GM23338 (cell line): Measurements from ENCODE around the gene PPP4R2. TPM values are rescaled to one million over a fixed set of nuclear protein-coding genes. Genes with fewer than 3 reads are reported as not detected.

Experiments
- ATAC-seq: fragments of 200-7000 bp; cut with Tn5 transposase; 3 replicates; pipeline ENCODE4 v1.9.1; 2020
- DNase-seq: peaks from one replicate; pipeline ENCODE4 v3.0.0-alpha.2; 2015; ENCODE audit warnings: low spot score
- H2AFZ ChIP-seq: fragments of 200-600 bp; sonication (generic); 2 replicates; pipeline ENCODE4 v1.8.0; 2016; ENCODE audit warnings: antibody characterized with exemption, mild to moderate bottlenecking, moderate library complexity
- H3F3A ChIP-seq: fragments of 200-600 bp; sonication (generic); replicated peaks from 2 replicates; pipeline ENCODE4 v1.8.0; 2017; ENCODE audit warnings: antibody characterized with exemption, mixed run types, low read depth
- H3K27ac ChIP-seq: fragments of 200-600 bp; sonication (generic); 2 replicates; pipeline ENCODE4 v1.6.1; 2016; ENCODE audit warnings: low read depth
- H3K27me3 ChIP-seq: fragments of 200-600 bp; sonication (generic); 2 replicates; pipeline ENCODE4 v1.8.0; 2016; ENCODE audit warnings: mild to moderate bottlenecking, mixed run types, moderate library complexity; ENCODE audit not compliant: insufficient read depth
- H3K36me3 ChIP-seq: fragments of 200-600 bp; sonication (generic); 2 replicates; pipeline ENCODE4 v1.8.0; 2016; ENCODE audit warnings: mild to moderate bottlenecking; ENCODE audit not compliant: insufficient read depth
- H3K4me1 ChIP-seq: fragments of 200-600 bp; sonication (generic); 2 replicates; pipeline ENCODE4 v1.8.0; 2016; ENCODE audit warnings: mild to moderate bottlenecking, moderate library complexity; ENCODE audit not compliant: insufficient read depth
- H3K4me2 ChIP-seq: fragments of 200-600 bp; sonication (generic); 2 replicates; pipeline ENCODE4 v1.7.1; 2017; ENCODE audit warnings: mixed run types
- H3K4me3 ChIP-seq: fragments of 200-600 bp; sonication (generic); 2 replicates; pipeline ENCODE4 v1.6.1; 2016; ENCODE audit warnings: mixed run types
- H3K79me2 ChIP-seq: fragments of 200-600 bp; sonication (generic); replicated peaks from 2 replicates; pipeline ENCODE4 v1.8.0; 2017; ENCODE audit warnings: mild to moderate bottlenecking; ENCODE audit not compliant: insufficient read depth
- H3K9me2 ChIP-seq: fragments of 200-600 bp; sonication (generic); 2 replicates; pipeline ENCODE4 v1.8.0; 2017; ENCODE audit not compliant: insufficient read depth
- H4K20me1 ChIP-seq: fragments of 200-600 bp; sonication (generic); replicated peaks from 2 replicates; pipeline ENCODE4 v1.8.0; 2017; ENCODE audit warnings: mild to moderate bottlenecking; ENCODE audit not compliant: insufficient read depth
- H3K27ac Mint-ChIP-seq: 2 replicates; pipeline ENCODE4 v1.8.0; 2020; ENCODE audit warnings: inconsistent platforms, mild to moderate bottlenecking, moderate library complexity, mixed read lengths
- H3K27me3 Mint-ChIP-seq: 3 replicates; pipeline ENCODE4 v1.8.0; 2022; ENCODE audit warnings: low read depth, mild to moderate bottlenecking, moderate library complexity, mixed read lengths, inconsistent platforms; ENCODE audit not compliant: insufficient read depth, poor library complexity
- H3K36me3 Mint-ChIP-seq: 3 replicates; pipeline ENCODE4 v1.8.0; 2021; ENCODE audit warnings: low read depth, mild to moderate bottlenecking, inconsistent platforms, moderate library complexity, mixed read lengths
- H3K4me1 Mint-ChIP-seq: 3 replicates; pipeline ENCODE4 v1.8.0; 2020; ENCODE audit warnings: mild to moderate bottlenecking, inconsistent platforms, mixed read lengths
- H3K4me3 Mint-ChIP-seq: 3 replicates; pipeline ENCODE4 v1.8.0; 2021; ENCODE audit warnings: moderate library complexity, mild to moderate bottlenecking, inconsistent platforms, mixed read lengths
- H3K9me3 Mint-ChIP-seq: 3 replicates; pipeline ENCODE4 v1.8.0; 2020; ENCODE audit warnings: moderate library complexity, mild to moderate bottlenecking, inconsistent platforms, mixed read lengths
- CREB1 ChIP-seq: fragments of 250-450 bp; sonication (Bioruptor Pico); IDR thresholded peaks from 2 replicates; pipeline ENCODE4 v1.5.0; 2020; ENCODE audit warnings: low read depth, mild to moderate bottlenecking, moderate library complexity
- EZH2 ChIP-seq: fragments of 200-600 bp; sonication (generic); IDR thresholded peaks from one replicate; pipeline ENCODE4 v1.8.0; 2017; ENCODE audit warnings: antibody characterized with exemption, mild to moderate bottlenecking, low read depth; ENCODE audit not compliant: unreplicated experiment
- JUNB ChIP-seq: IDR thresholded peaks from one replicate; pipeline ENCODE4 v1.6.1; 2016; ENCODE audit warnings: antibody characterized with exemption; ENCODE audit not compliant: unreplicated experiment
- NANOG ChIP-seq: IDR thresholded peaks from 2 replicates; pipeline ENCODE4 v1.6.1; 2016; ENCODE audit warnings: antibody characterized with exemption, borderline replicate concordance
- POLR2AphosphoS5 ChIP-seq: IDR thresholded peaks from 2 replicates; pipeline ENCODE4 v1.6.1; 2016; ENCODE audit warnings: antibody characterized with exemption, low read depth
- STAT1 ChIP-seq: IDR thresholded peaks from one replicate; pipeline ENCODE4 v1.6.1; 2016; ENCODE audit warnings: antibody characterized with exemption; ENCODE audit not compliant: unreplicated experiment
- ZNF114 ChIP-seq: fragments of 250-450 bp; sonication (Bioruptor Pico); IDR thresholded peaks from 2 replicates; pipeline ENCODE4 v1.5.0; 2020; ENCODE audit warnings: mild to moderate bottlenecking, moderate library complexity
- ZNF331 ChIP-seq: fragments of 250-450 bp; sonication (Bioruptor Pico); IDR thresholded peaks from 2 replicates; pipeline ENCODE4 v1.5.0; 2020; ENCODE audit warnings: low read depth, mild to moderate bottlenecking, moderate library complexity
- polyA plus RNA-seq: library from polyadenylated mRNA; unstranded; fragments of >200 nt; fragmentation: Nextera tagmentation; extraction: Ambion mirVana; gene quantifications from 2 replicates; pipeline ENCODE4 v1.2.1, GENCODE V29; 2016
- total RNA-seq: library from RNA; depleted of rRNA; stranded (reverse); fragments of >200 nt; shearing (Covaris generic); gene quantifications from 2 replicates; pipeline ENCODE4 v1.2.3, GENCODE V29; 2014
- TF ChIP-seq, protein P1 (sequence below): IDR thresholded peaks from one replicate; pipeline ENCODE4 v1.6.1; 2018; ENCODE audit warnings: antibody characterized with exemption; ENCODE audit not compliant: unreplicated experiment
- TF ChIP-seq, protein P2 (sequence below), 2 experiments: fragments of 200-600 bp in 1 of 2; sonication (generic) in 1 of 2; conservative IDR thresholded peaks; 2 replicates each; pipeline versions ENCODE4 v1.5.1 to v1.6.1; 2016 to 2017; ENCODE audit warnings: antibody characterized with exemption in 2 of 2, low read depth in 2 of 2, mild to moderate bottlenecking in 2 of 2, moderate library complexity in 1 of 2
- TF ChIP-seq, protein P3 (sequence below): fragments of 250-450 bp; sonication (Bioruptor Pico); IDR thresholded peaks from 2 replicates; pipeline ENCODE4 v1.5.0; 2020; ENCODE audit warnings: mild to moderate bottlenecking, moderate library complexity

The PPP4R2 gene
- total and polyA plus RNA-seq, 2 experiments from 2014 or later: 62.7 to 117 TPM

DNA sequence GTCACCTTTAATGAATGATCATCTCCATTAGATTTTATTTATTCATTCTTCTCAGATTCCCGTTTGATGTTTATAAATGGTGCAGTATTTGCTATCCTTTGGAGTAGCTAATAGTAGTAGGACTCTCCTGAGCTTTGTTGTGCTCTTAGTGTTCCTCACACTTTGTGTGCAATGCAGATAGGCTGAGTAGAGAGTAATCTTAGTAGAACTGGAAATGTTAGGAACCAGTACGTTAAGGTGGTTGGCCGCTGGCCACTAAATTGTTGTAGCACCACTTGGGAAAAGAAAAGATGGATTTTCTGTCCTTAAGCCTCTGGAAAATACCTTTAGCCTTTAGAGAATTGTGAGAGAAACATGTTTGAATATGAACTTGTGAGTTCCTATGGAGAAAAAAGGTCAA, 44.9 kb downstream of the PPP4R2 start:
- Histone ChIP-seq H3K4me3 (no peak overlapping the region), H3K4me2 (no peak overlapping the region), H4K20me1 (peaks cover 76% of the 10 kb centered on the region), H2AFZ (no peak overlapping the region), H3K79me2 (no peaks in the 10 kb centered on the region; the same call in 1 of the 2 replicates), H3F3A (no peaks in the 10 kb centered on the region), H3K9me2 (no peaks in the 10 kb centered on the region), H3K27ac (no peak overlapping the region), H3K36me3 (no peaks in the 10 kb centered on the region), H3K4me1 (peaks cover 70% of the 10 kb centered on the region), H3K27me3 (no peaks in the 10 kb centered on the region)
- DNase-seq (no peak), ATAC-seq (peak; percentile 20; the same call in 2 of the 3 replicates)
- H3K27ac Mint-ChIP-seq: peak overlapping the region; percentile 16
- H3K9me3 Mint-ChIP-seq: no peaks in the 10 kb centered on the region
- H3K27me3 Mint-ChIP-seq: no peaks in the 10 kb centered on the region
- H3K36me3 Mint-ChIP-seq: no peaks in the 10 kb centered on the region
- TF ChIP-seq ZNF114 (no peak), POLR2AphosphoS5 (no peak), NANOG (no peak), CREB1 (CRISPR knock-in tag) (no peak), STAT1 (no peak)
- TF ChIP-seq, protein P1, sequence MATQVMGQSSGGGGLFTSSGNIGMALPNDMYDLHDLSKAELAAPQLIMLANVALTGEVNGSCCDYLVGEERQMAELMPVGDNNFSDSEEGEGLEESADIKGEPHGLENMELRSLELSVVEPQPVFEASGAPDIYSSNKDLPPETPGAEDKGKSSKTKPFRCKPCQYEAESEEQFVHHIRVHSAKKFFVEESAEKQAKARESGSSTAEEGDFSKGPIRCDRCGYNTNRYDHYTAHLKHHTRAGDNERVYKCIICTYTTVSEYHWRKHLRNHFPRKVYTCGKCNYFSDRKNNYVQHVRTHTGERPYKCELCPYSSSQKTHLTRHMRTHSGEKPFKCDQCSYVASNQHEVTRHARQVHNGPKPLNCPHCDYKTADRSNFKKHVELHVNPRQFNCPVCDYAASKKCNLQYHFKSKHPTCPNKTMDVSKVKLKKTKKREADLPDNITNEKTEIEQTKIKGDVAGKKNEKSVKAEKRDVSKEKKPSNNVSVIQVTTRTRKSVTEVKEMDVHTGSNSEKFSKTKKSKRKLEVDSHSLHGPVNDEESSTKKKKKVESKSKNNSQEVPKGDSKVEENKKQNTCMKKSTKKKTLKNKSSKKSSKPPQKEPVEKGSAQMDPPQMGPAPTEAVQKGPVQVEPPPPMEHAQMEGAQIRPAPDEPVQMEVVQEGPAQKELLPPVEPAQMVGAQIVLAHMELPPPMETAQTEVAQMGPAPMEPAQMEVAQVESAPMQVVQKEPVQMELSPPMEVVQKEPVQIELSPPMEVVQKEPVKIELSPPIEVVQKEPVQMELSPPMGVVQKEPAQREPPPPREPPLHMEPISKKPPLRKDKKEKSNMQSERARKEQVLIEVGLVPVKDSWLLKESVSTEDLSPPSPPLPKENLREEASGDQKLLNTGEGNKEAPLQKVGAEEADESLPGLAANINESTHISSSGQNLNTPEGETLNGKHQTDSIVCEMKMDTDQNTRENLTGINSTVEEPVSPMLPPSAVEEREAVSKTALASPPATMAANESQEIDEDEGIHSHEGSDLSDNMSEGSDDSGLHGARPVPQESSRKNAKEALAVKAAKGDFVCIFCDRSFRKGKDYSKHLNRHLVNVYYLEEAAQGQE: no peak
- TF ChIP-seq, protein P2, sequence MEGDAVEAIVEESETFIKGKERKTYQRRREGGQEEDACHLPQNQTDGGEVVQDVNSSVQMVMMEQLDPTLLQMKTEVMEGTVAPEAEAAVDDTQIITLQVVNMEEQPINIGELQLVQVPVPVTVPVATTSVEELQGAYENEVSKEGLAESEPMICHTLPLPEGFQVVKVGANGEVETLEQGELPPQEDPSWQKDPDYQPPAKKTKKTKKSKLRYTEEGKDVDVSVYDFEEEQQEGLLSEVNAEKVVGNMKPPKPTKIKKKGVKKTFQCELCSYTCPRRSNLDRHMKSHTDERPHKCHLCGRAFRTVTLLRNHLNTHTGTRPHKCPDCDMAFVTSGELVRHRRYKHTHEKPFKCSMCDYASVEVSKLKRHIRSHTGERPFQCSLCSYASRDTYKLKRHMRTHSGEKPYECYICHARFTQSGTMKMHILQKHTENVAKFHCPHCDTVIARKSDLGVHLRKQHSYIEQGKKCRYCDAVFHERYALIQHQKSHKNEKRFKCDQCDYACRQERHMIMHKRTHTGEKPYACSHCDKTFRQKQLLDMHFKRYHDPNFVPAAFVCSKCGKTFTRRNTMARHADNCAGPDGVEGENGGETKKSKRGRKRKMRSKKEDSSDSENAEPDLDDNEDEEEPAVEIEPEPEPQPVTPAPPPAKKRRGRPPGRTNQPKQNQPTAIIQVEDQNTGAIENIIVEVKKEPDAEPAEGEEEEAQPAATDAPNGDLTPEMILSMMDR (conservative IDR thresholded peaks at IDR 0.05; ENCODE audit: low read depth in 2 of 2): no peak
- no peak overlapping the region for H3K4me3 Mint-ChIP-seq
- H3K4me1 Mint-ChIP-seq: peaks cover 68% of the 10 kb centered on the region

DNA sequence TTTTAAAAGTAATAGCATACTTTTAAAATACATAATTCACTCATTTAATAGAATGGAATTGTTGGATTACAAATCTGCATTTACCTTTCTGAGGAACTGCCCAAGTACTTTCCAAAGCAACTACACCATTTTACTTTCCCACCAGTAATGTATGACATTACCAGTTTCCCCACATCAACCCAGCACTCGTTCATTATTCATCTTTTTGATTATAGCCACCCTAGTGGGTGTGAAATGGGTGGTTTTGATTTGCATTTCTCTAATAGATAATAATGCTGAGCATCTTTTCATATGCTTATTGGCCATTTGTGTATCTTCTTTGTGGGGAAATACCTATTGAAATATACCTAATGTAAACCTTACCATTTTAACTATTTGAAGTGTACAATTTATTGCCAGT, 46.8 kb downstream of the PPP4R2 start:
- H3K4me1 ChIP-seq: peaks cover 53% of the 10 kb centered on the region
- H4K20me1 ChIP-seq: peaks cover 74% of the 10 kb centered on the region
- no peaks in the 10 kb centered on the region for H3F3A ChIP-seq
- Mint-ChIP-seq H3K4me3 (no peak overlapping the region), H3K27ac (no peak overlapping the region), H3K27me3 (no peaks in the 10 kb centered on the region), H3K9me3 (no peaks in the 10 kb centered on the region), H3K36me3 (peaks cover 8% of the 10 kb centered on the region; the same call in 2 of the 3 replicates), H3K4me1 (peaks cover 57% of the 10 kb centered on the region)
- H3K27ac ChIP-seq: no peak overlapping the region
- H3K4me3 ChIP-seq: no peak overlapping the region
- no peak for DNase-seq
- no peak overlapping the region for H2AFZ ChIP-seq
- H3K4me2 ChIP-seq: peak overlapping the region; percentile 17; the same call in 1 of the 2 replicates
- ATAC-seq: no peak
- no peaks in the 10 kb centered on the region for H3K9me2 ChIP-seq
- no peaks in the 10 kb centered on the region; the same call in 1 of the 2 replicates for H3K79me2 ChIP-seq
- H3K27me3 ChIP-seq: no peaks in the 10 kb centered on the region
- no peaks in the 10 kb centered on the region for H3K36me3 ChIP-seq
- TF ChIP-seq, protein P3, sequence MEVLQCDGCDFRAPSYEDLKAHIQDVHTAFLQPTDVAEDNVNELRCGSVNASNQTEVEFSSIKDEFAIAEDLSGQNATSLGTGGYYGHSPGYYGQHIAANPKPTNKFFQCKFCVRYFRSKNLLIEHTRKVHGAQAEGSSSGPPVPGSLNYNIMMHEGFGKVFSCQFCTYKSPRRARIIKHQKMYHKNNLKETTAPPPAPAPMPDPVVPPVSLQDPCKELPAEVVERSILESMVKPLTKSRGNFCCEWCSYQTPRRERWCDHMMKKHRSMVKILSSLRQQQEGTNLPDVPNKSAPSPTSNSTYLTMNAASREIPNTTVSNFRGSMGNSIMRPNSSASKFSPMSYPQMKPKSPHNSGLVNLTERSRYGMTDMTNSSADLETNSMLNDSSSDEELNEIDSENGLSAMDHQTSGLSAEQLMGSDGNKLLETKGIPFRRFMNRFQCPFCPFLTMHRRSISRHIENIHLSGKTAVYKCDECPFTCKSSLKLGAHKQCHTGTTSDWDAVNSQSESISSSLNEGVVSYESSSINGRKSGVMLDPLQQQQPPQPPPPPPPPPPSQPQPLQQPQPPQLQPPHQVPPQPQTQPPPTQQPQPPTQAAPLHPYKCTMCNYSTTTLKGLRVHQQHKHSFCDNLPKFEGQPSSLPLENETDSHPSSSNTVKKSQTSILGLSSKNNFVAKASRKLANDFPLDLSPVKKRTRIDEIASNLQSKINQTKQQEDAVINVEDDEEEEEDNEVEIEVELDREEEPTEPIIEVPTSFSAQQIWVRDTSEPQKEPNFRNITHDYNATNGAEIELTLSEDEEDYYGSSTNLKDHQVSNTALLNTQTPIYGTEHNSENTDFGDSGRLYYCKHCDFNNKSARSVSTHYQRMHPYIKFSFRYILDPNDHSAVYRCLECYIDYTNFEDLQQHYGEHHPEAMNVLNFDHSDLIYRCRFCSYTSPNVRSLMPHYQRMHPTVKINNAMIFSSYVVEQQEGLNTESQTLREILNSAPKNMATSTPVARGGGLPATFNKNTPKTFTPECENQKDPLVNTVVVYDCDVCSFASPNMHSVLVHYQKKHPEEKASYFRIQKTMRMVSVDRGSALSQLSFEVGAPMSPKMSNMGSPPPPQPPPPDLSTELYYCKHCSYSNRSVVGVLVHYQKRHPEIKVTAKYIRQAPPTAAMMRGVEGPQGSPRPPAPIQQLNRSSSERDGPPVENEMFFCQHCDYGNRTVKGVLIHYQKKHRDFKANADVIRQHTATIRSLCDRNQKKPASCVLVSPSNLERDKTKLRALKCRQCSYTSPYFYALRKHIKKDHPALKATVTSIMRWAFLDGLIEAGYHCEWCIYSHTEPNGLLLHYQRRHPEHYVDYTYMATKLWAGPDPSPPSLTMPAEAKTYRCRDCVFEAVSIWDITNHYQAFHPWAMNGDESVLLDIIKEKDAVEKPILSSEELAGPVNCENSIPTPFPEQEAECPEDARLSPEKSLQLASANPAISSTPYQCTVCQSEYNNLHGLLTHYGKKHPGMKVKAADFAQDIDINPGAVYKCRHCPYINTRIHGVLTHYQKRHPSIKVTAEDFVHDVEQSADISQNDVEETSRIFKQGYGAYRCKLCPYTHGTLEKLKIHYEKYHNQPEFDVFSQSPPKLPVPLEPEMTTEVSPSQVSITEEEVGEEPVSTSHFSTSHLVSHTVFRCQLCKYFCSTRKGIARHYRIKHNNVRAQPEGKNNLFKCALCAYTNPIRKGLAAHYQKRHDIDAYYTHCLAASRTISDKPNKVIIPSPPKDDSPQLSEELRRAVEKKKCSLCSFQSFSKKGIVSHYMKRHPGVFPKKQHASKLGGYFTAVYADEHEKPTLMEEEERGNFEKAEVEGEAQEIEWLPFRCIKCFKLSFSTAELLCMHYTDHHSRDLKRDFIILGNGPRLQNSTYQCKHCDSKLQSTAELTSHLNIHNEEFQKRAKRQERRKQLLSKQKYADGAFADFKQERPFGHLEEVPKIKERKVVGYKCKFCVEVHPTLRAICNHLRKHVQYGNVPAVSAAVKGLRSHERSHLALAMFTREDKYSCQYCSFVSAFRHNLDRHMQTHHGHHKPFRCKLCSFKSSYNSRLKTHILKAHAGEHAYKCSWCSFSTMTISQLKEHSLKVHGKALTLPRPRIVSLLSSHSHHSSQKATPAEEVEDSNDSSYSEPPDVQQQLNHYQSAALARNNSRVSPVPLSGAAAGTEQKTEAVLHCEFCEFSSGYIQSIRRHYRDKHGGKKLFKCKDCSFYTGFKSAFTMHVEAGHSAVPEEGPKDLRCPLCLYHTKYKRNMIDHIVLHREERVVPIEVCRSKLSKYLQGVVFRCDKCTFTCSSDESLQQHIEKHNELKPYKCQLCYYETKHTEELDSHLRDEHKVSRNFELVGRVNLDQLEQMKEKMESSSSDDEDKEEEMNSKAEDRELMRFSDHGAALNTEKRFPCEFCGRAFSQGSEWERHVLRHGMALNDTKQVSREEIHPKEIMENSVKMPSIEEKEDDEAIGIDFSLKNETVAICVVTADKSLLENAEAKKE (CRISPR knock-in tag): no peak
- no peak for TF ChIP-seq ZNF331 (CRISPR knock-in tag)
- no peak for TF ChIP-seq EZH2
- TF ChIP-seq STAT1: no peak
- no peak for TF ChIP-seq JUNB
- no peak for TF ChIP-seq POLR2AphosphoS5
- no peak for TF ChIP-seq CREB1 (CRISPR knock-in tag)
